ENCODE data around the gene NPAS4.
A peak's percentile ranks its signal among the peaks of the same experiment; 100 is the strongest.

Gene NPAS4

GRCh38 chr11:66417000-66417399 lies 3.8 kb upstream of the NPAS4 start:
- DNase-seq (ENCODE audit: low spot score), result peak; percentile 30
- TF ChIP-seq, protein P1, sequence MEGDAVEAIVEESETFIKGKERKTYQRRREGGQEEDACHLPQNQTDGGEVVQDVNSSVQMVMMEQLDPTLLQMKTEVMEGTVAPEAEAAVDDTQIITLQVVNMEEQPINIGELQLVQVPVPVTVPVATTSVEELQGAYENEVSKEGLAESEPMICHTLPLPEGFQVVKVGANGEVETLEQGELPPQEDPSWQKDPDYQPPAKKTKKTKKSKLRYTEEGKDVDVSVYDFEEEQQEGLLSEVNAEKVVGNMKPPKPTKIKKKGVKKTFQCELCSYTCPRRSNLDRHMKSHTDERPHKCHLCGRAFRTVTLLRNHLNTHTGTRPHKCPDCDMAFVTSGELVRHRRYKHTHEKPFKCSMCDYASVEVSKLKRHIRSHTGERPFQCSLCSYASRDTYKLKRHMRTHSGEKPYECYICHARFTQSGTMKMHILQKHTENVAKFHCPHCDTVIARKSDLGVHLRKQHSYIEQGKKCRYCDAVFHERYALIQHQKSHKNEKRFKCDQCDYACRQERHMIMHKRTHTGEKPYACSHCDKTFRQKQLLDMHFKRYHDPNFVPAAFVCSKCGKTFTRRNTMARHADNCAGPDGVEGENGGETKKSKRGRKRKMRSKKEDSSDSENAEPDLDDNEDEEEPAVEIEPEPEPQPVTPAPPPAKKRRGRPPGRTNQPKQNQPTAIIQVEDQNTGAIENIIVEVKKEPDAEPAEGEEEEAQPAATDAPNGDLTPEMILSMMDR (IDR thresholded peaks at IDR 0.05; ENCODE audit: borderline replicate concordance, control extremely low read depth, extremely low read depth, insufficient read depth, missing control alignments), result no peak
- in situ Hi-C loops (cut with MboI; ENCODE audit: low sequenced_read_pairs, unreplicated experiment), result no loop called here

DNA sequence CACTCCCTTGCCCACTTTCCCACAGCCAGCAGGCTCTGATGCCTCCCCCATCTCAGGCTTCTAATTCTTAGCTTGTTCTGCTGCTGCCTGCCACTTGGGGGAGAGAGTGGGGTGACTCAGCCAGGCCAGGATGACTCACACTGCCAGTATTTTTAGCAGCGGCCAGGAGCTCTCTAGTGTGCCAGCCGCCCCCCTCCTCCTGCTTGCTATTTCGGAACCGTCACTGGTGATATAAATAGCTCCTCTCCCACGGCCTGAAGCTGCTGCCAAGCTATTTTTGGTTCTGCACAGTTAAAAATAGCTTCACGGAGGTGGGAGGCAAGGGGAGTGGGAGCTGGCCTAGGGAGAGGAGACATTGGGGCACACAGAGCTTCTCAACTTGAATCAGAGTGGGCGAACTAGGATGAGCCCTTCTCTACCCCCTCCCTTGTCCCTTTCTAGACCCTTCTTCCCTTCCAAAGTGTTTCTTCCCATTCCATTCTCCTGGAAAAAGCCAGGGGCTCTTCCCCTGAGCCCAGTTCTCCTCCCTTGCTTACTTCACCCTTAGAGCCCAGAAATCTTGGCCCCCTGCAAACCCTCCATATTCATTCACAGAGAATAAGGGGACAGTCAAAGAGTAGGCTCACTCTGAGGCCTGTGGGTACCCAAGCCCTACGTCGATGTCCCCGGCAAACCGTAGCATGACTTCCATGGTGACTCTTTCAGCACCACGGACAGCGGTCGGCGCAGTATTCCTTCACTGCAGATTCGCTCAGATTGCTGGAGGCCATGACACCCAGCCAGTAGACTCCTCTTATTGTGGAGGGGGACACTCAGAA lies 2.5 kb upstream of the NPAS4 start:
- TF ChIP-seq, protein P1 (IDR thresholded peaks at IDR 0.05; ENCODE audit: borderline replicate concordance, control extremely low read depth, extremely low read depth, insufficient read depth, missing control alignments), result peak; percentile 24
- DNase-seq (ENCODE audit: low spot score), result peak; percentile 65
- in situ Hi-C loops (cut with MboI; ENCODE audit: low sequenced_read_pairs, unreplicated experiment), result no loop called here

GRCh38 chr11:66418986-66419308 lies 1.9 kb upstream of the NPAS4 start:
- no peak for DNase-seq (ENCODE audit: low spot score)
- in situ Hi-C loops (cut with MboI; ENCODE audit: low sequenced_read_pairs, unreplicated experiment), result no loop called here
- TF ChIP-seq, protein P1 (IDR thresholded peaks at IDR 0.05; ENCODE audit: borderline replicate concordance, control extremely low read depth, extremely low read depth, insufficient read depth, missing control alignments), result no peak

DNA sequence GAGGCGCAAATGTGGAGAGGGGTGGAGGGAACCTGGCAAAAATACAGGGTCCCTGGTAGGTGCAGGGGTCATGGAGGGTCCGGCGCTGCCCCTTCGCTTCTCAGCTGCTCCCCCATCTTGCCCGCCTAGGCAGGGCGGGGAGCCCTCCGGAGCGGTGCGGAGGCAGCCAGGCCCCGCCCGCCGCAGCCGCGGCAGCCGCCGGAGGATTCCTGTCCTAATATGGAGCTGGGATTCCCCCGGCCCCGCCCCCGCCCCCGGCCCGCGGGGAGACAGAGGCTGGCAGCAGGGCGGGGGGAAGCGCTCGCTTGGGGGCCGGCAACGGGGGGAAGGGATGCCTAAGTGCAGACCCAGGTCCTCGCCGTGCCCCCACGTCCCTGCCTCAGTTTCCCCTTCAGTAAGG lies 1.0 kb upstream of the NPAS4 start:
- in situ Hi-C loops (cut with MboI; ENCODE audit: low sequenced_read_pairs, unreplicated experiment), result no loop called here
- peak; percentile 27 for DNase-seq (ENCODE audit: low spot score)
- TF ChIP-seq, protein P1 (IDR thresholded peaks at IDR 0.05; ENCODE audit: borderline replicate concordance, control extremely low read depth, extremely low read depth, insufficient read depth, missing control alignments), result no peak

DNA sequence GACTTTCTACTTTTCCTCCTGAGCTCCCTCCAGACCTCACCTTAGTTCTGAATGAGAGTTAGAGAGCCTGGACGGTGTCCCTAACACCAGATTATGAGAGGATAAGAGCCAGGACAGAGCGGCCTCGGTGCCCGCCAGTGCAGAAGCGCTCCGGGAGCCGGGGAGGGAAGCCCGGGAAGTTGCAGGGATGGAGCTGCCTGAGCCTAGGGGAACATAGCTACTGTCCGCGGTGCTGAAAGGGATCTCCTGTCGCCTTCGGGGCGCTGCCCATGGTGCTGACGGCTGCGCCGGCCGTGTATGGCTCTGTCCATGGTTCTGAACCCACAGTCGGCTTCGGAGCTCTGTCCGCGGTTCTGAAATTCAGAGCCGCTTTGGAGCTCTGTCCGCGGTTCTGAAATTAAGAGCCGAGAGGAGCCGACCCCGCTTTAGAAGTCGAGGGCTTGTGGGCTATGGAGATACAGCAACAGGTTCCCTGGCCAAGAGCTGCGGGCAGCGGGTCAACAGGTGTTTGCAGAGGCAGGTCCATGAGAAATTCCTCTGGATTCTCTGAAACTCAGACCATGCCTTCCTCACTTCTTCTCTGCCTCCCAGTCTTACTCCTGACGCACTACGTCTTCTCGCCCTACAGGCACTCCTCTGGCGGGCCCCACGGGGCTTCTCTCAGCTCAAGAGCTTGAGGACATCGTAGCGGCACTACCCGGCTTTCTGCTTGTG lies 814 bp downstream of the NPAS4 start:
- in situ Hi-C loops (cut with MboI; ENCODE audit: low sequenced_read_pairs, unreplicated experiment), result no loop called here
- peak; percentile 94 for DNase-seq (ENCODE audit: low spot score)
- TF ChIP-seq, protein P1 (IDR thresholded peaks at IDR 0.05; ENCODE audit: borderline replicate concordance, control extremely low read depth, extremely low read depth, insufficient read depth, missing control alignments), result no peak

DNA sequence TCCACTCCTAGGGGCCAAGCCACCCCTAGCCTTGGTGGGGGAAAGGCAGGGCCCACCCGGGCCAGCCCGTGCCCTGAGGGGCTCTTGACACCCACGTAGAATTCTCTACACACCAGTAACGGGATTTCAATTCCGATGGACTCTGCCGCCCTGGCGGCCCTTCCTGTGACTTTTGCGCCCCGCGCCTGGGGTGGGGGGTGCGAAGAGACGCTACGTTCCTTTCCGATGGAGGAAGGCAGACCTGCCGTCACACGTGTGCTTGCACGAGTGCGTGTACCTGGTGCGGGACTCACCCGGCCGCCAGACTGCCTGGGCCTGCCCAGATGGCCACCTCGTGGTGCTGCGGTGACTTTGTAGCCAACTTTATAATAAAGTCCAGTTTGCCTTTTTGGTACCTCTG lies 5.5 kb downstream of the NPAS4 start:
- no peak for DNase-seq (ENCODE audit: low spot score)
- TF ChIP-seq, protein P1 (IDR thresholded peaks at IDR 0.05; ENCODE audit: borderline replicate concordance, control extremely low read depth, extremely low read depth, insufficient read depth, missing control alignments), result no peak
- in situ Hi-C loops (cut with MboI; ENCODE audit: low sequenced_read_pairs, unreplicated experiment), result no loop called here

Measured in GM13976 (cell line).